ENCODE results near the gene FAM229A. TPM values are rescaled to one million over a fixed set of nuclear protein-coding genes. Genes with fewer than 3 reads are reported as not detected.

FAM229A gene
- total and polyA plus RNA-seq, 2 of the 8 experiments (the other 6 are each of a cell fraction or from before 2014, with no cell fraction given), result 4.1 to 4.2 TPM

DNA sequence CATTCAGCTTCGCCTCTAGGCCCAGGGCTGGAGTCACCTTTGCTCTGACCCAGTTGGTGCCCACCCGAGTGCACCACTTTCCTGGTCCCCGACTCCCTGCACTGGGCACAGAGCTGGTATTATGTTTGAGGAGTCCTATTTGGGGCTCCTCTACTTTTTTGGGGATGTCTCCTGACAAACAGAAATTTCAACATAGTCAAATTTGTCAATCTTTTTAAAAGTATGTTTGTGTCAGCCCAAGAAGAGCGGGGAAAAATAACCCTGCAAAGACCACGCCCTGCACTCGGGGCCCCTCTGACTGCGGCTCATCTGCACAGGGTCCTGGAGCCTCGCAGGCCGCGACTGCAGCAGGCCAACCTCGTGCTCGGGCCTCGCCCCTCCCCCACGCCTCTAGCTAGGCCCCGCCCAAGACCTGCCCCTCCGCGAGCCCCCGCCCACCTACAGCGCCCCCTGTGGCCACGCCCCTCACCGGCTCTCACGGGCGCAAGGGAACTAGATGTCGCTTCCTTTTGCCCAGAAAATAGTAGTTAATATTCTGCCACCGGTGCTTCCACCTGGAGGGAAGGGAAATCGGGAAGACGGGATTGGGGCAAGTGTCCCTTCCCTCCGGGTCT is 11.4 kb downstream of the FAM229A start:
- Histone ChIP-seq H2BK15ac (ENCODE audit: low read length) (no peak overlapping the region), H2BK5ac (ENCODE audit: low read depth, low read length) (peak overlapping the region; percentile 87), H3K27ac (ENCODE audit: low read depth, low read length) (no peak overlapping the region), H4K8ac (ENCODE audit: extremely low read depth, insufficient read depth, low read length) (peak overlapping the region; percentile 65; the same call in 1 of the 2 replicates), H3K56ac (replicated peaks; ENCODE audit: insufficient read length, low read depth, low read length) (peak overlapping the region; percentile 53), H3K9ac (replicated peaks in 1 of 4; ENCODE audit: extremely low read depth in 1 of 4, low read depth in 3 of 4, low read length in 3 of 4) (peak overlapping the region in 2 of 4 experiments; percentile 54 to 75; a peak in 4 of 7 replicates), H3K23ac (ENCODE audit: insufficient read length) (no peak overlapping the region), H2BK120ac (replicated peaks; ENCODE audit: low read depth, low read length) (no peak overlapping the region), H3K4me3 (ENCODE audit: extremely low read depth in 1 of 4, insufficient read depth in 2 of 4, low read depth in 3 of 4, low read length in 4 of 4) (peak overlapping the region; percentile 46 to 84 (median 60)), H2BK12ac (ENCODE audit: low read depth, low read length) (no peak overlapping the region), H2BK20ac (ENCODE audit: low read length) (no peak overlapping the region), H2AFZ (ENCODE audit: low read length) (peak overlapping the region; percentile 81; the same call in 1 of the 2 replicates), H3K18ac (ENCODE audit: extremely low read depth, low read length) (peak overlapping the region; percentile 78; the same call in 1 of the 2 replicates), H3K36me3 (ENCODE audit: control insufficient read depth in 2 of 4, insufficient read depth in 4 of 4, low read length in 3 of 4) (no peaks in the 10 kb centered on the region), H4K20me1 (replicated peaks in 1 of 2; ENCODE audit: control insufficient read depth in 1 of 2, insufficient read depth in 2 of 2, low read length in 2 of 2) (no peaks in the 10 kb centered on the region), H2AK5ac (ENCODE audit: low read depth, low read length) (no peak overlapping the region), H3K23me2 (ENCODE audit: low read depth, low read length) (peaks cover 6% of the 10 kb centered on the region; the same call in 1 of the 2 replicates), H3K4me1 (replicated peaks in 1 of 4; ENCODE audit: control insufficient read depth in 3 of 4, insufficient read depth in 4 of 4, low read length in 3 of 4) (peaks cover 0 to 9% (median 3%) of the 10 kb centered on the region in 4 experiments; a peak in 5 of 7 replicates), H3K4me2 (ENCODE audit: insufficient read depth in 1 of 2, low read depth in 2 of 2, low read length in 2 of 2) (peak overlapping the region; percentile 67 to 73), H4K91ac (replicated peaks; ENCODE audit: insufficient read length, low read length) (peak overlapping the region; percentile 93), H4K5ac (ENCODE audit: insufficient read length, low read depth, low read length) (peak overlapping the region; percentile 87), H3K4ac (replicated peaks; ENCODE audit: insufficient read length, low read depth, low read length) (no peak overlapping the region), H3K27me3 (replicated peaks in 1 of 4; ENCODE audit: control insufficient read depth in 3 of 4, extremely low read depth in 1 of 4, insufficient read depth in 3 of 4, low read length in 3 of 4) (peaks cover 2 to 20% (median 12%) of the 10 kb centered on the region in 4 experiments), H3K79me2 (ENCODE audit: control insufficient read depth in 1 of 2, insufficient read depth in 2 of 2, low read length in 2 of 2) (no peaks in the 10 kb centered on the region), H3K9me3 (ENCODE audit: insufficient read depth in 2 of 2, low read depth in 1 of 2, low read length in 1 of 2) (peaks cover 6 to 12% of the 10 kb centered on the region in 2 experiments), H3K14ac (ENCODE audit: insufficient read length) (no peak overlapping the region), H3K79me1 (ENCODE audit: low read depth, low read length) (no peaks in the 10 kb centered on the region)
- CTCF ChIA-PET (ENCODE audit: partially characterized antibody), result interaction anchor here (0.6 to 2.6 kb wide), 7 partner anchors 9 to 1358 kb away, joined by 3 to 14 read pairs (median 4); partner anchors contain the start of gene MARCKSL1
- DNase-seq (ENCODE audit: low read depth in 1 of 2, low spot score in 2 of 2) (peak in 1 of 2 experiments; percentile 94), FAIRE-seq (no peak)
- 26% methylated on average over 15 of the region's 28 CpGs; no CpG with 5 or more reads in 1 of the 2 experiments for WGBS, 2 experiments (ENCODE audit: extremely low coverage in 1 of 2, insufficient coverage in 1 of 2, insufficient read length in 1 of 2, insufficient replicate concordance in 2 of 2, low coverage in 1 of 2, low lambda C conversion rate in 2 of 2, missing lambda C conversion rate in 1 of 2)
- POLR2A ChIA-PET (ENCODE audit: partially characterized antibody), result interaction anchor here (1.1 to 17.1 kb wide), 11 partner anchors 9 to 150 kb away, joined by 3 to 321 read pairs (median 4); partner anchors contain the start of genes BSDC1, CCDC28B, FAM167B and FAM229A
- no peak for TF ChIP-seq TAF1 (IDR thresholded peaks at IDR 0.05; ENCODE audit: low read depth, low read length)
- TF ChIP-seq NRF1 (IDR thresholded peaks at IDR 0.05; ENCODE audit: low read depth, low read length), result no peak
- TF ChIP-seq SP2 (IDR thresholded peaks at IDR 0.05; ENCODE audit: low read length), result no peak
- no peak for TF ChIP-seq SUZ12 (IDR thresholded peaks at IDR 0.05; ENCODE audit: low read length)
- no peak for TF ChIP-seq CREB1 (IDR thresholded peaks at IDR 0.05)
- peak; percentile 69 for TF ChIP-seq KDM4A (IDR thresholded peaks at IDR 0.05; ENCODE audit: low read depth, low read length, severe bottlenecking)
- peak; percentile 70; the same call in 1 of the 2 replicates for TF ChIP-seq KDM1A (IDR thresholded peaks at IDR 0.05; ENCODE audit: borderline replicate concordance, low read length)
- peak; percentile 74 for TF ChIP-seq SP1 (IDR thresholded peaks at IDR 0.05; ENCODE audit: low read depth, low read length)
- TF ChIP-seq CHD2 (IDR thresholded peaks at IDR 0.05; ENCODE audit: low read length), result no peak
- TF ChIP-seq TAF7 (optimal IDR thresholded peaks at IDR 0.05; ENCODE audit: borderline replicate concordance, low read depth, low read length), result no peak
- no peak for TF ChIP-seq RBBP5 (IDR thresholded peaks at IDR 0.05; ENCODE audit: borderline replicate concordance, low read depth, low read length)
- TF ChIP-seq YY1 (IDR thresholded peaks at IDR 0.05; ENCODE audit: low read depth, low read length), result no peak
- TF ChIP-seq JUND (IDR thresholded peaks at IDR 0.05; ENCODE audit: low read length), result no peak
- TF ChIP-seq SIRT6 (IDR thresholded peaks at IDR 0.05; ENCODE audit: low read length), result no peak
